ENCODE results near the gene PHACTR1. TPM values are rescaled to one million over a fixed set of nuclear protein-coding genes. Genes with fewer than 3 reads are reported as not detected.

The PHACTR1 gene
- total RNA-seq, 4 donors from 2014 or later, result 1.5 to 3.6 (median 2.5) TPM

GRCh38 chr6:12873691-12874090, 157.1 kb downstream of the PHACTR1 start:
- no peak overlapping the region for H3K4me3 ChIP-seq (ENCODE audit: low read depth, poor library complexity, severe bottlenecking)
- no peak for DNase-seq (ENCODE audit: low spot score in 2 of 2)
- intact Hi-C loops (cut with DNase I; ENCODE audit: low total_unique reads), result no loop called here
- TF ChIP-seq CTCF (IDR thresholded peaks at IDR 0.05) (no peak), POLR2A (IDR thresholded peaks at IDR 0.05) (no peak)

- intact Hi-C loops (cut with DNase I; ENCODE audit: low total_unique reads), result no loop called here
- no peak for DNase-seq (ENCODE audit: low spot score in 2 of 2)
- TF ChIP-seq POLR2A (IDR thresholded peaks at IDR 0.05) (no peak), CTCF (IDR thresholded peaks at IDR 0.05) (no peak)
- WGBS, 2 donors, result 58 to 65% methylated on average over 6 of the region's 6 CpGs
- no peak overlapping the region for H3K4me3 ChIP-seq (ENCODE audit: low read depth, poor library complexity, severe bottlenecking)
Observed at GRCh38 chr6:12875051-12875450, 158.5 kb downstream of the PHACTR1 start.

GRCh38 chr6:12878741-12879140, 162.2 kb downstream of the PHACTR1 start:
- DNase-seq (ENCODE audit: low spot score in 2 of 2), result no peak
- intact Hi-C loops (cut with DNase I; ENCODE audit: low total_unique reads), result no loop called here

GRCh38 chr6:12882761-12883290, 166.3 kb downstream of the PHACTR1 start:
- no peak overlapping the region for H3K4me3 ChIP-seq (ENCODE audit: low read depth, poor library complexity, severe bottlenecking)
- DNase-seq (ENCODE audit: low spot score in 2 of 2), result no peak
- TF ChIP-seq CTCF (IDR thresholded peaks at IDR 0.05) (no peak), POLR2A (IDR thresholded peaks at IDR 0.05) (no peak)
- intact Hi-C loops (cut with DNase I; ENCODE audit: low total_unique reads), result no loop called here
- WGBS, 2 donors, result 57 to 62% methylated on average over 2 of the region's 2 CpGs

More at GRCh38 chr6:12878741-12879140, 162.2 kb downstream of the PHACTR1 start:
- no peak for TF ChIP-seq CTCF (IDR thresholded peaks at IDR 0.05)
- TF ChIP-seq POLR2A (IDR thresholded peaks at IDR 0.05), result no peak
- 51 to 61% methylated on average over 4 of the region's 4 CpGs for WGBS, 2 donors
- no peak overlapping the region for H3K4me3 ChIP-seq (ENCODE audit: low read depth, poor library complexity, severe bottlenecking)

- no peak for TF ChIP-seq POLR2A (IDR thresholded peaks at IDR 0.05)
- no peak for TF ChIP-seq CTCF (IDR thresholded peaks at IDR 0.05)
- 60 to 64% methylated on average over 7 of the region's 7 CpGs for WGBS, 2 donors
- DNase-seq (ENCODE audit: low spot score in 2 of 2), result no peak
- intact Hi-C loops (cut with DNase I; ENCODE audit: low total_unique reads), result no loop called here
- no peak overlapping the region for H3K4me3 ChIP-seq (ENCODE audit: low read depth, poor library complexity, severe bottlenecking)
Observed at GRCh38 chr6:12884983-12885382, 168.4 kb downstream of the PHACTR1 start.

Measured in lower leg skin (tissue), 4 donors.